Measurements from ENCODE around the gene PRR23B.
"Not testable (repeated sequence)": the region's sequence is repeated elsewhere in the genome, so short reads cannot be mapped to it uniquely, and the experiment has no call there.

The PRR23B gene

DNA sequence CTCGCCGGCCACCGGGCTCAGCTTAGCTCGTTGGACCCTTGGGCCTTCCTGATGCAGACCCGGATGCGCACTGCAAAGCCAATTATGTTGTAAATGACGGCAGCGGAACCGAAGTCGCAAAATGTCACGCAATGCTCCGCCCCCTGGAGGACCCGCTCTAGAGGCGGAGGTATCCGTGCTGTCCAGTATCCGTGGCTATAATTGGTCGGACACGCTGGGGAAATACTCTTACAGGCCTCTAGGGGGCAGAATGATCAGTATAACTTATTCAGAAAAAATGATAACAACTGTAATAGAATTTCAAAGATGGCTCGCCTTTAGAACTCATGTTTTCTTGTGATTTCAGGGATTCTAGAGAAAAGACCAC lies at the start of gene PRR23B:
Gene PRR23B, minus strand, starts transcription at position 59 of the 367 bp plus-strand sequence. CDS start 265 bp downstream, outside the sequence.
- Histone ChIP-seq H3K9ac (ENCODE audit: low read length in 2 of 2) (no peak within 1 kb of the TSS), H3K9me3 (ENCODE audit: control insufficient read depth in 2 of 2, low read length in 2 of 2) (peaks cover 0 to 2% of the 10 kb centered on the region in 2 donors), H3K36me3 (ENCODE audit: control insufficient read depth in 2 of 2, insufficient read depth in 2 of 2, low read length in 2 of 2) (no peaks in the 10 kb centered on the region), H3K27ac (ENCODE audit: low read length) (no peak within 1 kb of the TSS), H3K4me1 (ENCODE audit: control insufficient read depth, insufficient read depth, low read length) (no peaks in the 10 kb centered on the region), H3K27me3 (ENCODE audit: control insufficient read depth in 1 of 2, insufficient read depth in 2 of 2, low read length in 2 of 2) (peaks cover 0 to 3% of the 10 kb centered on the region in 2 donors), H3K4me3 (ENCODE audit: low read length in 2 of 2) (no peak within 1 kb of the TSS)

DNA sequence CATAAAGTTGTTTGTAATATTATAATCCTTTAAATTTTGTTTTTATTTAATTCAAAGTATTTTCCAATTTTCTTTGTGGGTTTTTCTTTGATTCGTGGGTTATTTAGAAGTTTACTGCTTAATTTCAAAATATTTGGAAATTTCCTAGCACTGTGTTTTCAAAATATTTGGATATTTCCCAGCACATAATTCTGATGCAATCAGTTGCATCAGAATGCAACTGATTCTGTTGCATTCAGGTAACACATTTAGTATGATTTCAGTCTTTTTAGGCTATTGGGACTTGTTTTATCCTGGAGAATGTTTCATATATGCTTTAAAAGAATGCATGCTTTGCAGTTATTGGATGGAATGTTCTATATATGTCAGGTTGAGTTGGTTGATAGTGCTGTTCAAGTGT lies 42.2 kb upstream of the PRR23B start:
- Histone ChIP-seq H3K36me3 (ENCODE audit: control insufficient read depth in 2 of 2, insufficient read depth in 2 of 2, low read length in 2 of 2) (no peaks in the 10 kb centered on the region), H3K9me3 (ENCODE audit: control insufficient read depth in 2 of 2, low read length in 2 of 2) (no peaks in the 10 kb centered on the region), H3K4me3 (ENCODE audit: low read length in 2 of 2) (no peak overlapping the region), H3K27ac (ENCODE audit: low read length) (no peak overlapping the region), H3K27me3 (ENCODE audit: control insufficient read depth in 1 of 2, insufficient read depth in 2 of 2, low read length in 2 of 2) (no peaks in the 10 kb centered on the region), H3K9ac (ENCODE audit: low read length in 2 of 2) (no peak overlapping the region), H3K4me1 (ENCODE audit: control insufficient read depth, insufficient read depth, low read length) (no peaks in the 10 kb centered on the region)

DNA sequence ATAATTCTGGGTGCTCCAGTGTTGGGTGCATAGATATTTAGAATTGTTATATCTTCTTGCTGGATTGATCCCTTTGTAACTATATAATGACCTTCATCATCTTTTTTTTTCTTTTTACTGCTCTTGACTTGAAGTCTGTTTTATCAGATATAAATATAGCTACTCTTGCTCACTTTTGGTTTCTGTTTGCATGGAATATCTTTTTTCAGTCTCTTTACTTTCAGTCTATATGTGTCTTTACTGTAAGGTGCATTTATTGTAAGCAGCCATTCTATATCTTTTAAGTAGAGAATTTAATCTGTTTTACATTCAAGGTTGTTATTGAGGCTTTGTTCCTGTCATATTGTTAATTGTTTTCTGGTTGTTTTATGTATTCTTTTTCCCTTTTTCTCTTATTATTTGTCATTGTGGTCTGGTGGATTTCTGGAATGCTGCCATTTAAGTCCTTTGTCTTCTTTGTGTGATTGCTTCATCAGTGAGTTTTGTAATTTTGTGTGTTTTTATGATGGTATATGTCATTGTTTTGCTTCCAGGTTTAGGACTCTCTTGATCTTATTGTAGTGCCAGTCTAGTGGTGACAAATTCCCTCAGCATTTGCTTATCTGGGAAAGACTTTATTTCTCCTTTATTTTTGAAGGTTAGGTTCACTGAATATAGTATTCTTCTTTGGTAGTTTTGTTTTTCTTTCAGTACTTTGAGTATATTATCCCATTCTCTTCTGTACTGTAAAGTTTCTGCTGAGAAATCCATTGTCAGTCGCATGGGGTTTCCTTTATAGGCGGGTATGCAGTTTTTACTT lies 32.3 kb upstream of the PRR23B start:
- Histone ChIP-seq H3K4me3 (ENCODE audit: low read length in 2 of 2) (no peak overlapping the region), H3K9ac (ENCODE audit: low read length in 2 of 2) (no peak overlapping the region), H3K4me1 (ENCODE audit: control insufficient read depth, insufficient read depth, low read length) (no peaks in the 10 kb centered on the region), H3K9me3 (ENCODE audit: control insufficient read depth in 2 of 2, low read length in 2 of 2) (peaks cover 5 to 7% of the 10 kb centered on the region in 2 donors), H3K27ac (ENCODE audit: low read length) (no peak overlapping the region), H3K36me3 (ENCODE audit: control insufficient read depth in 2 of 2, insufficient read depth in 2 of 2, low read length in 2 of 2) (no peaks in the 10 kb centered on the region), H3K27me3 (ENCODE audit: control insufficient read depth in 1 of 2, insufficient read depth in 2 of 2, low read length in 2 of 2) (no peaks in the 10 kb centered on the region)

- Histone ChIP-seq H3K27ac (ENCODE audit: low read length) (no peak within 1 kb of the TSS), H3K27me3 (ENCODE audit: control insufficient read depth in 1 of 2, insufficient read depth in 2 of 2, low read length in 2 of 2) (no peaks in the 10 kb centered on the region), H3K36me3 (ENCODE audit: control insufficient read depth in 2 of 2, insufficient read depth in 2 of 2, low read length in 2 of 2) (no peaks in the 10 kb centered on the region), H3K4me1 (ENCODE audit: control insufficient read depth, insufficient read depth, low read length) (no peaks in the 10 kb centered on the region), H3K9me3 (ENCODE audit: control insufficient read depth in 2 of 2, low read length in 2 of 2) (peaks cover 5 to 7% of the 10 kb centered on the region in 2 donors), H3K4me3 (ENCODE audit: low read length in 2 of 2) (no peak within 1 kb of the TSS), H3K9ac (ENCODE audit: low read length in 2 of 2) (no peak within 1 kb of the TSS)
Measured at GRCh38 chr3:139044366-139045210, 23.9 kb upstream of the PRR23B start, which contains the start of gene PRR23C. Gene PRR23C (minus strand): TSS chr3:139044892. CDS start chr3:139044620, 272 bp downstream.

DNA sequence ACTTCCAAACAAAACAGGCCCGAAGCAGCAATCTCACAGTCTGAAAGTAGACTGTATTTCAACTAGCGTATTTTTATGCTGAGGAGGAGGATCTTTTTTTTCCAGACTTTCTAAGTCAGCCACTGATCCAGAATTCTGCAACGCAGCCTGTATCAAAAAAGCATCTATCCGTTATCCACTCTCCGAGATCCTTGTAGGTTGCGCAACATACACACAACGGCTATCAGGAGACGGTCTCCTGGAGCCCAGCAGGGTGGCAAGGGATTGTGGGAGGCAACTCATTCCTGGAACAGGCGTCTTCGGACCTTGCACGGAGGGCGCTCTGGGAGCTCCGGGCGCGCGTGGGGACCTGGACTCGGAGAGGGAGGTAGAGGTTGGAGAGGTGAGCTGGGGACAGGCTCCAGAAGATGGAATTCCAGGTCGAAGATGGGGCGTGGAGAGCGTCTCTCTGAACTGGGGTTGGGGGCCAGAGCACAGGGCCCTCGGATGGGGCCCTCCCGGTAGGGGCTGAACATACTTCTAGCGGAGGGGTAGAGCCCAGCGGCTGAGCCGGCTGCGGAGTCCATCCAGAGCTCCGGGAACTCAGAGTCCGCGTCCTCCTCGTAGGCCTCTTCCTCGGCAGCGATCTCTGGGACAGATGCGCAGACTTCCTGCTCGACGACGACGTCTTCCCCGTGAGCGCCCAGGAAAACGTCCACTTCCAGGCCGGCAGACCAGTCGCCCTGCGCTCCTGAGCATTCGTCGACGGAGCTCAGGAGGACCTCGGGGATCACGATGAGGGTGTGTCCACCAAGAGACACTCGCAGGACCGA lies 23.0 kb upstream of the PRR23B start:
- H3K4me3 ChIP-seq (ENCODE audit: low read length in 2 of 2): no peak overlapping the region
- no peaks in the 10 kb centered on the region for H3K4me1 ChIP-seq (ENCODE audit: control insufficient read depth, insufficient read depth, low read length)
- H3K27me3 ChIP-seq (ENCODE audit: control insufficient read depth in 1 of 2, insufficient read depth in 2 of 2, low read length in 2 of 2): no peaks in the 10 kb centered on the region
- no peaks in the 10 kb centered on the region for H3K36me3 ChIP-seq (ENCODE audit: control insufficient read depth in 2 of 2, insufficient read depth in 2 of 2, low read length in 2 of 2)
- H3K9ac ChIP-seq (ENCODE audit: low read length in 2 of 2): no peak overlapping the region
- no peak overlapping the region for H3K27ac ChIP-seq (ENCODE audit: low read length)
- H3K9me3 ChIP-seq (ENCODE audit: control insufficient read depth in 2 of 2, low read length in 2 of 2): peaks cover 2 to 7% of the 10 kb centered on the region in 2 donors

GRCh38 chr3:139037478-139037877 lies 16.8 kb upstream of the PRR23B start:
- no peak overlapping the region for H3K27ac ChIP-seq (ENCODE audit: low read length)
- no peaks in the 10 kb centered on the region for H3K4me1 ChIP-seq (ENCODE audit: control insufficient read depth, insufficient read depth, low read length)
- no peak overlapping the region for H3K9ac ChIP-seq (ENCODE audit: low read length in 2 of 2)
- H3K9me3 ChIP-seq (ENCODE audit: control insufficient read depth in 2 of 2, low read length in 2 of 2): no peaks in the 10 kb centered on the region
- no peak overlapping the region for H3K4me3 ChIP-seq (ENCODE audit: low read length in 2 of 2)
- no peaks in the 10 kb centered on the region for H3K36me3 ChIP-seq (ENCODE audit: control insufficient read depth in 2 of 2, insufficient read depth in 2 of 2, low read length in 2 of 2)
- no peaks in the 10 kb centered on the region for H3K27me3 ChIP-seq (ENCODE audit: control insufficient read depth in 1 of 2, insufficient read depth in 2 of 2, low read length in 2 of 2)

DNA sequence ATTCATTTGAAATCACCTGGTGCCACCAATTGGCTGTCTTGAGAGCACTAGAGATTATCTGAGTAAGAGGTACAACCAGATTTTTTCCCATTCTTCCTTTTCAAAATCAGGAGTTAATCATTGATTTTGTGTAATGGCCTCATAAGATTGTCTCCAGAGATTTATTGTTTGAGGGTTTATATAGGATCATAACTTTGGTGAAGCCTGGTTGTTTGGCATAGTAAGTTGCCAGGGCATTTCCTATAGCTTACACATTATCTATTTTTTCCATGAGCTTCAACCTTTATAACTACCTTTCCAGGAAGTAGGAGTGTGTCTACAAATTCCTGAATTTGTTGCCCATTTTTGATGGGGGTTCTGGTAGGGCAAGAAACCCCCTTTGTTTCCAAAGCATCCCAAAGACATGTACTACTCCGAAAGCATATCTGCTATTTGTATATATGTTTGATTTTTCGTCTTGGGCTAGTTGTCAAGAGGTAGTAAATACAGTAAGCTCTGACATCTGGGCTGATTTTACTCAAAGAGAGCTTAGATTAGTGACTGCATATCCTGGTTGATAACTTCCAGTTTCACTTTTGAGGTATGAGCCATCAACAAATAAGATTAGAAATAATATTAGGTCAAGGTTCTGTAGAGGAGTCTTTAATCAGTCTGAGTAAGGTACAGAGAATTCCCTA lies 11.7 kb upstream of the PRR23B start:
- peaks cover 0 to 4% of the 10 kb centered on the region in 2 donors for H3K9me3 ChIP-seq (ENCODE audit: control insufficient read depth in 2 of 2, low read length in 2 of 2)
- no peak overlapping the region for H3K27ac ChIP-seq (ENCODE audit: low read length)
- no peak overlapping the region for H3K9ac ChIP-seq (ENCODE audit: low read length in 2 of 2)
- no peaks in the 10 kb centered on the region for H3K4me1 ChIP-seq (ENCODE audit: control insufficient read depth, insufficient read depth, low read length)
- no peaks in the 10 kb centered on the region for H3K36me3 ChIP-seq (ENCODE audit: control insufficient read depth in 2 of 2, insufficient read depth in 2 of 2, low read length in 2 of 2)
- H3K27me3 ChIP-seq (ENCODE audit: control insufficient read depth in 1 of 2, insufficient read depth in 2 of 2, low read length in 2 of 2): no peaks in the 10 kb centered on the region
- H3K4me3 ChIP-seq (ENCODE audit: low read length in 2 of 2): no peak overlapping the region

DNA sequence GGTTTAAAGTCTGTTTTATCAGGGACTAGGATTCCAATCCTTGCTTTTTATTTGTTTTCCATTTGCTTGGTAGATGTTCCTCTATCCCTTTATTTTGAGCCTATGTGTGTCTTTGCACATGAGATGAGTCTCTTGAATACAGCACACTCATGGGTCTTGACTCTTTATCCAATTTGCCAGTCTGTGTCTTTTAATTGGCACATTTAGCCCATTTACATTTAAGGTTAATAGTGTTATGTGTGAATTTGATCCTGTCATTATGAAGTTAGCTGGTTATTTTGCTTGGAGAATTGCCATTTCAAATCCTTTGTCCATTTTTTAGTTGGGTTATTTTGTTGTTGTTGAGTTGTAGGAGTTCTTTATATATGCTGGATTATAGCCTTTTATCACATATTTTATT lies 9.8 kb upstream of the PRR23B start:
- not testable (repeated sequence) for H3K27me3 ChIP-seq (ENCODE audit: control insufficient read depth in 1 of 2, insufficient read depth in 2 of 2, low read length in 2 of 2); H3K9ac ChIP-seq (ENCODE audit: low read length in 2 of 2); H3K4me1 ChIP-seq (ENCODE audit: control insufficient read depth, insufficient read depth, low read length); H3K27ac ChIP-seq (ENCODE audit: low read length); H3K9me3 ChIP-seq (ENCODE audit: control insufficient read depth in 2 of 2, low read length in 2 of 2); H3K36me3 ChIP-seq (ENCODE audit: control insufficient read depth in 2 of 2, insufficient read depth in 2 of 2, low read length in 2 of 2); H3K4me3 ChIP-seq (ENCODE audit: low read length in 2 of 2)

- Histone ChIP-seq H3K4me1 (ENCODE audit: control insufficient read depth, insufficient read depth, low read length) (no peaks in the 10 kb centered on the region), H3K9ac (ENCODE audit: low read length in 2 of 2) (no peak overlapping the region), H3K36me3 (ENCODE audit: control insufficient read depth in 2 of 2, insufficient read depth in 2 of 2, low read length in 2 of 2) (no peaks in the 10 kb centered on the region), H3K9me3 (ENCODE audit: control insufficient read depth in 2 of 2, low read length in 2 of 2) (no peaks in the 10 kb centered on the region), H3K27me3 (ENCODE audit: control insufficient read depth in 1 of 2, insufficient read depth in 2 of 2, low read length in 2 of 2) (no peaks in the 10 kb centered on the region), H3K27ac (ENCODE audit: low read length) (no peak overlapping the region), H3K4me3 (ENCODE audit: low read length in 2 of 2) (no peak overlapping the region)
Measured at GRCh38 chr3:139024968-139025367, 4.2 kb upstream of the PRR23B start.

Measured in stomach smooth muscle (tissue), 2 donors.